H1 (cell line): ENCODE measurements around the gene DDI2. TPM values are rescaled to one million over a fixed set of nuclear protein-coding genes. Genes with fewer than 3 reads are reported as not detected.

ENCODE experiments used
- ASH2L ChIP-seq: fragments of 200-600, 300-600 bp; sonication (generic); IDR thresholded peaks from one replicate; pipeline ENCODE4 v1.7.1; 2017; ENCODE audit warnings: low read length
- BACH1 ChIP-seq: IDR thresholded peaks from 2 replicates; pipeline ENCODE4 v1.6.1; 2012; ENCODE audit warnings: low read length, improper control_type of control experiment
- CBX5 ChIP-seq: fragments of 300-800, 300-1000 bp; sonication (generic); IDR thresholded peaks from 2 replicates; pipeline ENCODE4 v1.7.1; 2016; ENCODE audit warnings: antibody characterized with exemption, low read length, low read depth
- CHD1 ChIP-seq: IDR thresholded peaks from 2 replicates; pipeline ENCODE4 v1.6.1; 2012; ENCODE audit warnings: low read depth, low read length, improper control_type of control experiment
- CREB1 ChIP-seq: IDR thresholded peaks from 2 replicates; pipeline ENCODE4 v1.6.1; 2012; ENCODE audit warnings: inconsistent platforms
- FOSL1 ChIP-seq: IDR thresholded peaks from 2 replicates; pipeline ENCODE4 v1.6.1; 2011; ENCODE audit warnings: mild to moderate bottlenecking, low read depth, low read length, moderate library complexity; ENCODE audit not compliant: insufficient read depth
- GTF2F1 ChIP-seq: IDR thresholded peaks from 2 replicates; pipeline ENCODE4 v1.6.1; 2012; ENCODE audit warnings: low read depth, low read length, improper control_type of control experiment, borderline replicate concordance
- HDAC6 ChIP-seq: IDR thresholded peaks from one replicate; pipeline ENCODE4 v1.7.1; 2012; ENCODE audit warnings: low read depth, mild to moderate bottlenecking, inconsistent platforms, low read length, moderate library complexity
- MAFK ChIP-seq: IDR thresholded peaks from 2 replicates; pipeline ENCODE4 v1.6.1; 2012; ENCODE audit warnings: low read depth, mild to moderate bottlenecking, improper control_type of control experiment, low read length
- NRF1 ChIP-seq: IDR thresholded peaks from 2 replicates; pipeline ENCODE4 v1.6.1; 2011; ENCODE audit warnings: mild to moderate bottlenecking, low read depth, low read length, improper control_type of control experiment
- PHF8 ChIP-seq: fragments of 200-600 bp; sonication (generic); conservative IDR thresholded peaks from 2 replicates; pipeline ENCODE4 v1.7.1; 2012; ENCODE audit warnings: low read depth, mild to moderate bottlenecking, inconsistent platforms, low read length, moderate library complexity
- POLR2A ChIP-seq, 2 experiments: IDR thresholded peaks; 1 replicate in 1 of 2; 2 replicates in 1 of 2; pipeline ENCODE4 v1.6.1; 2011; ENCODE audit warnings: low read depth in 2 of 2, low read length in 2 of 2, mild to moderate bottlenecking in 2 of 2; ENCODE audit errors: control extremely low read depth in 1 of 2
- RBBP5 ChIP-seq: IDR thresholded peaks from 2 replicates; pipeline ENCODE4 v1.7.1; 2012; ENCODE audit warnings: low read depth, mild to moderate bottlenecking, inconsistent platforms, low read length, moderate library complexity, borderline replicate concordance
- RXRA ChIP-seq: IDR thresholded peaks from 2 replicates; pipeline ENCODE4 v1.6.1; 2011; ENCODE audit warnings: low read depth, mild to moderate bottlenecking, low read length, moderate library complexity; ENCODE audit not compliant: insufficient read depth
- TAF1 ChIP-seq: IDR thresholded peaks from 2 replicates; pipeline ENCODE4 v1.6.1; 2011; ENCODE audit warnings: mild to moderate bottlenecking, low read depth, low read length
- TAF7 ChIP-seq: optimal IDR thresholded peaks from 2 replicates; pipeline ENCODE3; 2011; ENCODE audit warnings: low read depth, mild to moderate bottlenecking, inconsistent platforms, low read length, moderate library complexity, borderline replicate concordance
- TCF12 ChIP-seq: IDR thresholded peaks from 2 replicates; pipeline ENCODE4 v1.6.1; 2011; ENCODE audit warnings: low read depth, mild to moderate bottlenecking, low read length
- YY1 ChIP-seq: IDR thresholded peaks from 2 replicates; pipeline ENCODE4 v1.6.1; 2011; ENCODE audit warnings: low read depth, mild to moderate bottlenecking, low read length
- ZNF274 ChIP-seq: IDR thresholded peaks from 2 replicates; pipeline ENCODE4 v1.7.0; 2012; ENCODE audit warnings: low read length, borderline replicate concordance; ENCODE audit errors: extremely low read depth
- polyA plus RNA-seq, 7 experiments: library from polyadenylated mRNA; depleted of rRNA in 3 of 7; stranded (reverse) in 5 of 7; unstranded in 2 of 7; fragments of >200 nt in 5 of 7; fragments of 200-250 nt in 2 of 7; gene quantifications; 1 replicate in 5 of 7; 2 replicates in 1 of 7; 4 replicates in 1 of 7; pipeline versions ENCODE4 v1.2.1 to v1.2.3, GENCODE V29; 2011 to 2013; ENCODE audit warnings: missing spikeins in 2 of 7, mixed read lengths in 2 of 7
- total RNA-seq: library from RNA; stranded (reverse); fragmentation: NEBNext Ultra II Directional; extraction: Animal tissue kit (Norgen Biotek cat#: 25700); gene quantifications from 2 replicates; pipeline ENCODE4 v1.2.1, GENCODE V29; 2021
- TF ChIP-seq, protein P1 (sequence below): IDR thresholded peaks from 2 replicates; pipeline ENCODE4 v1.6.1; 2012; ENCODE audit warnings: low read length, inconsistent platforms
- TF ChIP-seq, protein P2 (sequence below): IDR thresholded peaks from 2 replicates; pipeline ENCODE4 v1.6.1; 2012; ENCODE audit warnings: inconsistent platforms
- TF ChIP-seq, protein P3 (sequence below): IDR thresholded peaks from 2 replicates; pipeline ENCODE4 v1.6.1; 2011; ENCODE audit warnings: low read depth, mild to moderate bottlenecking, low read length; ENCODE audit not compliant: insufficient read depth

Gene DDI2
- total and polyA plus RNA-seq, 2 of the 8 experiments (the other 6 are each of a cell fraction or from before 2014, with no cell fraction given), result 7.7 to 38.3 TPM

DNA sequence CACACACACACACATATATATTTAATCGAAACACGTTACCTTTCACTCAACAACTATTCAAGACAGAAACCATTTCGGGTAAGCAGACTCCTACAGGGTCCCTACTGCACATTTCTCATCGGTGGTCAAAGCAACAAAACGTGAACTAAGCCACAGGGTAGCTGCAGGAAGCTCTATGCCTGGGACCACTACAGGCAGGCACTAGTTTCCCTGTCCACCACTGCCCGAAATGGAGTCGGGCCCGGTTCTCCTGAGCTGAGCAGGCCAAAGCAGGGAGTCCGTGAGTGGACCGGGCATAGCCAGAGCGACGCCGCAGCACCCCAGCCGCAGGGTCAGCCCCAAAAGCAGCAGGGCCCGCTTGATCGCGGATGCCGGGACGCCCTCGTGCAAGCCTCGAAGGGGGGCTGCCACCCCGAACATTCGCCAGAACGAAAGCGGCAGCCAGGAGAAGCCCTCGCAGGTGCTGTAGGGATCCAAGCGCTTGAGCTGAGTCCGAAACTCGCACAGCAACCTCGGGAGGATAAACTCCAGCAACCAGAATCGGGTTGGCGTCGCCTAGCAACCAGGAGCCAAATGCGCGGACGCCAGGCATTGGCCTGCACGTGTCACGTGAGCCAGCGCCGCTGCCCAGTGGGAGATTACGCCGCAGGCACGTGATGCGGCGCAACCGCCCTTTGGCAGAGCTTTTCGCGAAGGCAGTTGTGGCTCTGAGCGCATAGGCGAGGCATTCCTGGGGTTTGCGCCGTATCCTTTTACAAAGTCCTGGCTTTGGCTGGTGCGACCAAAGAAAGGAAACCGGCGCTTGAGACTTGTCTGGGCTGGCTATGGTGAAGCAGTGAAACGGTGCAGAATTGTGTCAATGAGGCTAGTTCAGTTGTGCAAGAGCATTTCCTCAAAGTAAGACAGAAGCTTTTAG, 13.9 kb upstream of the DDI2 start (continued):
- TF ChIP-seq GTF2F1 (no peak), POLR2A (IDR thresholded peaks at IDR 0.05; ENCODE audit: control extremely low read depth in 1 of 2, low read depth in 2 of 2, low read length in 2 of 2) (0 out of 3 replicates have a peak, but pooled peaks of 1 of the 2 experiments have one; percentile 34), TCF12 (0 out of 2 replicates have a peak, but pooled peaks have one; percentile 24), TAF7 (no peak), TAF1 (peak; percentile 60; the same call in 1 of the 2 replicates), RBBP5 (peak; percentile 48), NRF1 (no peak), HDAC6 (no peak), CHD1 (no peak), FOSL1 (no peak), CBX5 (no peak), MAFK (no peak), PHF8 (peak; percentile 41; the same call in 1 of the 2 replicates), BACH1 (no peak), CREB1 (peak; percentile 60), ZNF274 (no peak), YY1 (no peak), ASH2L (peak; percentile 76), RXRA (no peak)
- TF ChIP-seq, protein P1, sequence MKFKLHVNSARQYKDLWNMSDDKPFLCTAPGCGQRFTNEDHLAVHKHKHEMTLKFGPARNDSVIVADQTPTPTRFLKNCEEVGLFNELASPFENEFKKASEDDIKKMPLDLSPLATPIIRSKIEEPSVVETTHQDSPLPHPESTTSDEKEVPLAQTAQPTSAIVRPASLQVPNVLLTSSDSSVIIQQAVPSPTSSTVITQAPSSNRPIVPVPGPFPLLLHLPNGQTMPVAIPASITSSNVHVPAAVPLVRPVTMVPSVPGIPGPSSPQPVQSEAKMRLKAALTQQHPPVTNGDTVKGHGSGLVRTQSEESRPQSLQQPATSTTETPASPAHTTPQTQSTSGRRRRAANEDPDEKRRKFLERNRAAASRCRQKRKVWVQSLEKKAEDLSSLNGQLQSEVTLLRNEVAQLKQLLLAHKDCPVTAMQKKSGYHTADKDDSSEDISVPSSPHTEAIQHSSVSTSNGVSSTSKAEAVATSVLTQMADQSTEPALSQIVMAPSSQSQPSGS, result no peak
- TF ChIP-seq, protein P2, sequence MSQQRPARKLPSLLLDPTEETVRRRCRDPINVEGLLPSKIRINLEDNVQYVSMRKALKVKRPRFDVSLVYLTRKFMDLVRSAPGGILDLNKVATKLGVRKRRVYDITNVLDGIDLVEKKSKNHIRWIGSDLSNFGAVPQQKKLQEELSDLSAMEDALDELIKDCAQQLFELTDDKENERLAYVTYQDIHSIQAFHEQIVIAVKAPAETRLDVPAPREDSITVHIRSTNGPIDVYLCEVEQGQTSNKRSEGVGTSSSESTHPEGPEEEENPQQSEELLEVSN, result peak; percentile 100
- TF ChIP-seq, protein P3, sequence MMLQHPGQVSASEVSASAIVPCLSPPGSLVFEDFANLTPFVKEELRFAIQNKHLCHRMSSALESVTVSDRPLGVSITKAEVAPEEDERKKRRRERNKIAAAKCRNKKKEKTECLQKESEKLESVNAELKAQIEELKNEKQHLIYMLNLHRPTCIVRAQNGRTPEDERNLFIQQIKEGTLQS, result peak; percentile 98
